DMS 273 (cell line): ENCODE results near the gene RAB40A.
"Not testable (repeated sequence)": the region's sequence is repeated elsewhere in the genome, so short reads cannot be mapped to it uniquely, and the experiment has no call there.

Experiments used
- DNase-seq: peaks from one replicate; lab custom pipeline; 2025; ENCODE audit not compliant: unreplicated experiment; lab: John Stamatoyannopoulos, UW

The RAB40A gene

GRCh38 chrX:103464774-103465117 lies 54.5 kb downstream of the RAB40A start:
- DNase-seq, result peak; percentile 87

GRCh38 chrX:103464072-103464773 lies 55.1 kb downstream of the RAB40A start:
- DNase-seq, result peak; percentile 55

- no peak for DNase-seq
These were observed 58.1 kb downstream of the RAB40A start for GRCh38 chrX:103461156-103461555.

- not testable (repeated sequence) for DNase-seq
These were observed 59.1 kb downstream of the RAB40A start for GRCh38 chrX:103460001-103460755.

GRCh38 chrX:103453655-103454054 lies 65.6 kb downstream of the RAB40A start:
- DNase-seq, result peak; percentile 12
